GM12891 (cell line): Measurements from ENCODE around the gene RNF150.

Source experiments
- DNase-seq: peaks from one replicate; pipeline ENCODE4 v3.0.0; 2011; ENCODE audit warnings: low spot score; ENCODE audit not compliant: insufficient read length
- FAIRE-seq: peaks from 2 replicates; lab custom pipeline; 2011; peaks lifted over from hg19 to GRCh38; lab: Jason Lieb, UNC
- PAX5 ChIP-seq: IDR thresholded peaks from 2 replicates; pipeline ENCODE4 v1.6.1; 2011; ENCODE audit warnings: low read length, moderate library complexity, mild to moderate bottlenecking; ENCODE audit not compliant: insufficient read depth, severe bottlenecking
- POLR2A ChIP-seq: IDR thresholded peaks from 2 replicates; pipeline ENCODE4 v1.6.1; 2011; ENCODE audit warnings: low read depth, low read length, control low read depth
- POLR2AphosphoS5 ChIP-seq: IDR thresholded peaks from 2 replicates; pipeline ENCODE4 v1.6.1; 2011; ENCODE audit warnings: low read depth, low read length, control low read depth
- POU2F2 ChIP-seq: IDR thresholded peaks from 2 replicates; pipeline ENCODE4 v1.6.1; 2011; ENCODE audit warnings: low read depth, mild to moderate bottlenecking, control low read depth, low read length, moderate library complexity
- SPI1 ChIP-seq: IDR thresholded peaks from 2 replicates; pipeline ENCODE4 v1.6.1; 2011; ENCODE audit warnings: low read depth, low read length, control low read depth
- TAF1 ChIP-seq: IDR thresholded peaks from 2 replicates; pipeline ENCODE4 v1.6.1; 2011; ENCODE audit warnings: low read depth, low read length, control low read depth

Gene RNF150

DNA sequence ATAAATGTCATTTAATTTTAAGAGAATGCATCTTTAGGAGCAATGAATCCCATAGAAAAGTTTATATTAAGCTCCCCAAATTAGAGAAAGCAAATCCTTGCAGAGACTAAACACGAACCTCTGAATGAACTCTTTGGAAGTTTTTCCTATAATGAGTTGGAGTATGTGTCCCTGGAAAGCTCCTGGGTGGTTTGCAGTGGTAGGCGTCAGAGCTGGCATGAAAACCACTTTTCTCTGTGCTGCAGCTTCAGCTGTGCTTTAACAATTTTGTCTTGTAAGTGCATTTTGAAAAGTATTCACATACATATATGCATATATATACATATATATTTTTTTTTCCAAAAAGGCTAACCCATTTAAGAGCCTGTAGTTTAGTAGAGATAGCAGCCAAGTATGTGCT is 228.4 kb downstream of the RNF150 start:
- FAIRE-seq (no peak), DNase-seq (no peak)
- TF ChIP-seq PAX5 (no peak), POU2F2 (no peak), TAF1 (no peak), POLR2AphosphoS5 (no peak), POLR2A (no peak), SPI1 (no peak)

DNA sequence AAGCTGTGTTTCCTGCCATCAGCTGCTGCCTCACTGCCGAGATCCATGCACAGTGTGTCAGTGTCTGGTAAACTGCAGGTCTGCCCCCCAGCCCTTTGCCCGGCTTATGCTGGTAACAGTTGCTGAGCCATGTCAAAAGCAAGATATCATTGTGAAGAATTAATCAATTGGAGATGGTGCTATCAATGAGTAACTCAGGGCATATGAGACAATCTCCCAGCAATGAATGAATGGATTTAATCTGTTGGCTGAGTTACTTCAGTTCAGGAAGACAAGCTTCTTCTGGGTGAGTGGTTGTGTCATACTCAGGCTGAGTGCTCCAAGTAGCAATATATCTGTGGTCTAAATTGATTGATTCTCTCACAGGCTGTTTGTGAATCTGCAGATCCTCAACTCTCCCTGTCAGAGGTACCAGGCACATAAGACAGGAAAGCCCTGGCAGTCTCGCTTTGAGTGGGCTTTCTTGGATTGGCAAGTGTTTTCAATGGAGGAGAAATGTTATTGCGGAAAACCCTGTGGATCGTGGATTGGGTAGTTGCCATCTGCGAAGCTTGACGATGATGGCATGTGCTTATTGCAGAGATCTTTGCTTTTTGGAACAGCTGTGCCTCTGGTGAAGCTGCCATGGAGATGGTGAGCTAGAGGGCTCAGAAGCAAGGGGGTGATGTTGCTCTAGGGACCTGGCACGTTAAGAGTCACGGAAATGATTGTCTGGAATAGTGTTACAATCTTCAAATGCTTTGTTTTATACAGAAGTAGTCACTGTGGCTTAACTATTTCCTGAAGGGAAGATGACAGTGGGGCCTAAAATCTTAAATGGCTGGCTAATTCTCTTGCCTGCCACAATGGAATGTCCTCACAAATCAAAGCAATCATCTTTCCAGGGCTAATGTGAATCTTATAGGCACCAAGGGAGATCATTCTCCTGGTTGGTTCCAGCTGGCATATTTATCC is 229.5 kb downstream of the RNF150 start:
- DNase-seq: no peak
- FAIRE-seq: no peak
- TF ChIP-seq POU2F2: no peak
- no peak for TF ChIP-seq SPI1
- TF ChIP-seq TAF1: no peak
- no peak for TF ChIP-seq POLR2AphosphoS5
- no peak for TF ChIP-seq PAX5
- TF ChIP-seq POLR2A: no peak

DNA sequence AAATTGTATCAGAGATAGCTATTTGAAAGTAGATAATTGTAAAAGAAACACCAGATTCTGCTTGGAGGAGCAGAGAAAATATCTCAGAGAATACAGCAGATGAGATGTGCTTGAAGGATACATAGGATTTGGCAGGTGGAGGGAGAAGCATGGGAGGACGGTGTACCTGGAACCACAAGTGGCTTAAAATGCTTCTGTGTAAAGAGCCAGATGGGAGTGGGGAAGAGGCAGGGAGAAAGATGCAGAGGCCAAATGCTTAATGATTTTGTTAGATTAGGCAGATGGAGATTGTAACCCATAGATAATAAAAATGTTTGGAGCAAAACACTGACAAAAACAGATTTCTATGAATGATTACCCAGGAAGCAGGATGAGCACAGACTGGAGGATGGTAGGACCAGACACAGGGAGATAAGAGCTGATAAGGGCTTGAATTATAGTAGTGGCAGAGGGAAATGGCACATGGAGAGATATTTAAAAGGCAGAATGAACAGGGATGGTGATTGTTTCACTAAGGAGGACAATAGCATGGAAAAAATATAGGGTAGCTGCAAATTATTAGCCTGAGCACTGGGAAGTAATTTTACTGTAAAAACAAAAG is 231.4 kb downstream of the RNF150 start:
- TF ChIP-seq SPI1: no peak
- no peak for DNase-seq
- no peak for FAIRE-seq

DNA sequence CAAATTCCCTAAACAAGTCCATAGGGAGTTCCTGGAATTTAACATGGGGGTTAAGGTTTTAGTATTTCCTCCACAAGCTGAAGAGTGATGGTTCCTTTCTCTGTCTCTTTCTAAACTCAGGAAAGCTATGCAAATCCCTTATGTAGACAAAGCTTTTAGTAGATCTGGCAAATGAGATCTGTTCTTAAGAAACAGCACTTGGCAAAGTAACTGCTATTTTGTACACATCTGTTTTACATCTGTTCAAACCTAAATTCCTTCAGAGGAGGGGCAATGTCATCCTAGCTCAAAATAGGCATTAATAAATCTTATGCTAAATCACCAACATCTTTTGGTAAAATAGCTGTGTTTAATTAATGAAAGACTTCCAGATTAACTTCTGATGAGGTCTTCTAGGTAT is 239.3 kb downstream of the RNF150 start:
- DNase-seq (no peak), FAIRE-seq (no peak)
- TF ChIP-seq TAF1: no peak
- no peak for TF ChIP-seq PAX5
- TF ChIP-seq POLR2A: no peak
- no peak for TF ChIP-seq SPI1
- TF ChIP-seq POU2F2: no peak
- no peak for TF ChIP-seq POLR2AphosphoS5

DNA sequence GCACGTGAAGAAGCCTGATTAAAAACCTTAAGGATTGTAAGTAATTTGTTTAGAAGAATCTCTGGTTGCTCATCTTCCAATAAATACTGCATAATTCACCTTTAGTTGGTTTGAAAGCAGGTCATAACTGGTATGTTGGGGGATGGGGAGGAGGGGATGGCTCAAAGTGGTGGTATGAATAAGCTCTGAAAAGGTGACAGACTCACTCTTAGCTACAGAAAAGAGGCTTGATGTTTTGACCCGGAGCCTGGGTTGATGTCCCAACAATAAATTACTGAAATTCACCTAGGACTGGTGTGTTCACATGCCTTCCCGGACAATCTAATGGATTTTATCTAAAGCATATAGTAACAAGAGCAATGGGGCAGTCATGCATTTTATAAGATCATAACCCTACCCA is 245.2 kb downstream of the RNF150 start:
- DNase-seq (no peak), FAIRE-seq (no peak)
- no peak for TF ChIP-seq TAF1
- no peak for TF ChIP-seq PAX5
- TF ChIP-seq POU2F2: no peak
- no peak for TF ChIP-seq SPI1
- TF ChIP-seq POLR2A: no peak
- no peak for TF ChIP-seq POLR2AphosphoS5

DNA sequence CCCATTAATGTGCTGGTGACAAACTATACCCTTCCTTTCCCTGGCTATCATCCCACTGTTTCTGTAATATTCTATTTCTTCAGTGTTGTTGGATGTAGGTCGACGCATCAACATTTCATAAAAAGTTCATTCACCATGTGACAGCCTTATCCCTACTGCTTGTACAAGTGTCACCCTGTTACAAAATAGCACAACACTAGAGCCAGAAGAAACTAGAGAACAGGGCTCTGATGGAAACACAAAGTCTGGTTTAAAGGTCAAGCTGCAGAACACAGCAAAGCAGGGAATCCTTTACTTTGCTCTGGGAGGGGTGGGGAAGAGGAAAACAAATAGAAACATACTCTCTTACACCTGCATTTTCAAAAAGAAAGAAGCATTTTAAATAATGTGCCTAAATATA is 245.8 kb downstream of the RNF150 start:
- no peak for DNase-seq
- no peak for TF ChIP-seq POLR2AphosphoS5
- no peak for TF ChIP-seq POU2F2
- no peak for TF ChIP-seq TAF1
- TF ChIP-seq PAX5: no peak
- no peak for TF ChIP-seq SPI1
- FAIRE-seq: no peak

DNA sequence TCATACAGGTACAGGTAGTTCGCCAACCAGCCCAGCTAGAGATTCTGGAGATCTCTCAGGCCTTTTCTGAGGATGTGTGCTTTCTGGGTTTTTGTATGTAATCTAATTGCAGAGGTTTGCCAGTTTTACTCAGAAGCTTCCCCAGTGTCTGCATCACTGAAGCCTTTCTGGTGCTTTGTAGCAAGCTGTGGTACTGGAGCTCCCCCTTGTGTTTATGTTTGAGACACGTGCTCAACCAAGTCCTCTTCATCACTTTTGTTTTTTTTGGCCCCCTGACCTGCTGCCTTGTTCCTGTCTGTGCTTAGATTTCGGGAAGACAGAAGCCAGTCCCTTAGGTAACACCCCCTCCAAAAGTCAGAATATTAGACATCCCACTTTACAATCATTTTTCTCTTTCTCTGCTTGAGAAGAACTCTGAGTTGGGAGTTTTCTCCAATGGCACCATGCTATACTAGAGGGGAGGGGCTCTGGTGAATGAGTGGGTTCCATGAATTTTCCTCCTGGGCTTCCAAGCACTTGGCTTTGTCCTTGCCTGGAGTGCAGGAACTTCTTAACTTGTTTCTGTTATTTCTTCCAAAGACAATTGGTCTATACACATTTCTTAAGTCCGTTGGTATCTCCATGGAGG is 248.7 kb downstream of the RNF150 start:
- FAIRE-seq: peak; percentile 73
- DNase-seq: peak; percentile 42
- no peak for TF ChIP-seq PAX5
- no peak for TF ChIP-seq SPI1
- no peak for TF ChIP-seq TAF1
- no peak for TF ChIP-seq POLR2A
- no peak for TF ChIP-seq POU2F2
- TF ChIP-seq POLR2AphosphoS5: no peak

DNA sequence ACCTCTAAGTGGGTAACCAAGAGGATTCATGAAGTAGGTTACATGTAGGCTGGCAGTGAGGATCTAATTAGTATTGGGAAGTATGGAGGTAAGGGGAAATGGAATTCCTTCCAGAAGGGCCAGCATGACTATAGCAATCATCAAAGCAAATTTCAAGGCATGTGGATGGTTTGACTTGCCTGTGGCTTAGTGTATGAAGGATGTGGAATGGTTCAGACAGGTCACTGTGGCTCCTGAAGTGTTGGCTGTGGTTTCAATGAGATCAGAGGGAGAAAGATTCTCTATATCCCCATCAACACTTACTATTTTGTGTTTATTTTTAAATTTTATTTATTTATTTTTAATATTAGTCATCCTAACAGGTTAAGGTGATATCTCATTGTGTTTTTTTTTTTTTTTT is 255.5 kb downstream of the RNF150 start:
- TF ChIP-seq PAX5 (no peak), POLR2A (no peak), SPI1 (no peak), TAF1 (no peak), POLR2AphosphoS5 (no peak), POU2F2 (no peak)
- DNase-seq: no peak
- no peak for FAIRE-seq
